WTC11 (cell line): ENCODE results near the gene AHCYL1. TPM values are rescaled to one million over a fixed set of nuclear protein-coding genes. Genes with fewer than 3 reads are reported as not detected.

Experiments
- ATAC-seq: fragments of 200-7000 bp; cut with Tn5 transposase; 2 replicates; pipeline ENCODE4 v1.10.0; 2021; ENCODE audit warnings: mild to moderate bottlenecking, moderate library complexity
- CTCF ChIA-PET: fragments of 300-600 bp; sonication (Branson Sonifier 250); formaldehyde crosslinking; loops from one replicate; lab custom pipeline; 2021; ENCODE audit warnings: antibody characterized with exemption; lab: Charles Lee
- POLR2A ChIA-PET: fragments of 350-600 bp; sonication (Branson Sonifier 250); formaldehyde crosslinking; loops from one replicate; lab custom pipeline; 2021; ENCODE audit warnings: antibody characterized with exemption; lab: Charles Lee
- DNase-seq: peaks from one replicate; pipeline ENCODE4 v3.0.0; 2021; ENCODE audit warnings: low spot score
- H3K27ac Mint-ChIP-seq: 2 replicates; pipeline ENCODE4 v1.8.0; 2021; ENCODE audit warnings: mixed read lengths
- H3K27me3 Mint-ChIP-seq: 2 replicates; pipeline ENCODE4 v1.8.0; 2021; ENCODE audit warnings: low read depth, mild to moderate bottlenecking, moderate library complexity, mixed read lengths
- H3K36me3 Mint-ChIP-seq: 2 replicates; pipeline ENCODE4 v1.8.0; 2021; ENCODE audit warnings: mixed read lengths
- H3K4me1 Mint-ChIP-seq: 2 replicates; pipeline ENCODE4 v1.8.0; 2022; ENCODE audit warnings: mixed read lengths
- H3K4me3 Mint-ChIP-seq: 2 replicates; pipeline ENCODE4 v1.8.0; 2021; ENCODE audit warnings: mild to moderate bottlenecking, moderate library complexity, mixed read lengths
- H3K9me3 Mint-ChIP-seq: 2 replicates; pipeline ENCODE4 v1.8.0; 2021; ENCODE audit warnings: mixed read lengths
- ARID4B ChIP-seq: sonication (generic); formaldehyde crosslinking; IDR thresholded peaks from 2 replicates; pipeline ENCODE4 v1.8.0; 2023; ENCODE audit warnings: missing genetic modification reagents, mild to moderate bottlenecking, borderline replicate concordance
- CBFB ChIP-seq: sonication (generic); formaldehyde crosslinking; IDR thresholded peaks from 2 replicates; pipeline ENCODE4 v1.8.1; 2022; ENCODE audit warnings: mild to moderate bottlenecking, low read depth, missing genetic modification reagents
- CREB1 ChIP-seq: sonication (generic); formaldehyde crosslinking; IDR thresholded peaks from 2 replicates; pipeline ENCODE4 v1.8.0; 2023; ENCODE audit warnings: mild to moderate bottlenecking, missing genetic modification reagents
- E2F1 ChIP-seq: sonication (generic); formaldehyde crosslinking; IDR thresholded peaks from 2 replicates; pipeline ENCODE4 v1.8.0; 2022; ENCODE audit warnings: mild to moderate bottlenecking, missing genetic modification reagents
- FOXJ3 ChIP-seq: sonication (generic); formaldehyde crosslinking; IDR thresholded peaks from 2 replicates; pipeline ENCODE4 v1.9.0; 2021; ENCODE audit warnings: missing genetic modification reagents, mild to moderate bottlenecking, borderline replicate concordance
- HMGA2 ChIP-seq: fragments of 250-450 bp; sonication (Bioruptor Pico); IDR thresholded peaks from 2 replicates; pipeline ENCODE4 v1.4.0; 2021; ENCODE audit warnings: mild to moderate bottlenecking, moderate library complexity
- JUN ChIP-seq: sonication (generic); formaldehyde crosslinking; IDR thresholded peaks from 2 replicates; pipeline ENCODE4 v1.8.0; 2023; ENCODE audit warnings: mild to moderate bottlenecking, missing genetic modification reagents
- NR2C2 ChIP-seq: sonication (generic); formaldehyde crosslinking; IDR thresholded peaks from 2 replicates; pipeline ENCODE4 v1.8.0; 2022; ENCODE audit warnings: mild to moderate bottlenecking, missing genetic modification reagents
- SMAD3 ChIP-seq: sonication (generic); formaldehyde crosslinking; IDR thresholded peaks from 2 replicates; pipeline ENCODE4 v1.8.0; 2022; ENCODE audit warnings: missing genetic modification reagents, mild to moderate bottlenecking, borderline replicate concordance
- SP1 ChIP-seq: sonication (generic); formaldehyde crosslinking; conservative IDR thresholded peaks from 2 replicates; pipeline ENCODE4 v1.8.1; 2022; ENCODE audit warnings: missing genetic modification reagents
- TEAD1 ChIP-seq: sonication (generic); formaldehyde crosslinking; IDR thresholded peaks from 2 replicates; pipeline ENCODE4 v1.8.0; 2022; ENCODE audit warnings: mild to moderate bottlenecking, missing genetic modification reagents
- ZBTB21 ChIP-seq: sonication (generic); formaldehyde crosslinking; IDR thresholded peaks from 2 replicates; pipeline ENCODE4 v1.8.1; 2023; ENCODE audit warnings: mild to moderate bottlenecking, missing genetic modification reagents, borderline replicate concordance
- ZBTB43 ChIP-seq: sonication (generic); formaldehyde crosslinking; IDR thresholded peaks from 2 replicates; pipeline ENCODE4 v1.8.1; 2023; ENCODE audit warnings: mild to moderate bottlenecking, missing genetic modification reagents
- ZNF317 ChIP-seq: sonication (generic); formaldehyde crosslinking; IDR thresholded peaks from 2 replicates; pipeline ENCODE4 v1.8.1; 2023; ENCODE audit warnings: low read depth, mild to moderate bottlenecking, moderate library complexity, missing genetic modification reagents, borderline replicate concordance
- ZNF396 ChIP-seq: fragments of 250-450 bp; sonication (Bioruptor Pico); IDR thresholded peaks from 2 replicates; pipeline ENCODE4 v1.8.0; 2021; ENCODE audit warnings: mild to moderate bottlenecking, moderate library complexity, borderline replicate concordance
- ZNF416 ChIP-seq: fragments of 250-450 bp; sonication (Bioruptor Pico); IDR thresholded peaks from 2 replicates; pipeline ENCODE4 v1.9.0; 2021; ENCODE audit warnings: mild to moderate bottlenecking, inconsistent platforms
- total RNA-seq: library from RNA; stranded (reverse); gene quantifications from 3 replicates; pipeline ENCODE4 v1.2.3, GENCODE V29; 2021
- TF ChIP-seq, protein P1 (sequence below): sonication (generic); formaldehyde crosslinking; IDR thresholded peaks from 2 replicates; pipeline ENCODE4 v1.8.1; 2023; ENCODE audit warnings: mild to moderate bottlenecking, missing genetic modification reagents, borderline replicate concordance
- TF ChIP-seq, protein P2 (sequence below): sonication (generic); formaldehyde crosslinking; IDR thresholded peaks from 2 replicates; pipeline ENCODE4 v1.8.1; 2022; ENCODE audit warnings: low read depth, mild to moderate bottlenecking, moderate library complexity, missing genetic modification reagents, borderline replicate concordance

Gene AHCYL1
- total RNA-seq, 1 experiment from 2014 or later: 92.1 TPM

- TF ChIP-seq, protein P1, sequence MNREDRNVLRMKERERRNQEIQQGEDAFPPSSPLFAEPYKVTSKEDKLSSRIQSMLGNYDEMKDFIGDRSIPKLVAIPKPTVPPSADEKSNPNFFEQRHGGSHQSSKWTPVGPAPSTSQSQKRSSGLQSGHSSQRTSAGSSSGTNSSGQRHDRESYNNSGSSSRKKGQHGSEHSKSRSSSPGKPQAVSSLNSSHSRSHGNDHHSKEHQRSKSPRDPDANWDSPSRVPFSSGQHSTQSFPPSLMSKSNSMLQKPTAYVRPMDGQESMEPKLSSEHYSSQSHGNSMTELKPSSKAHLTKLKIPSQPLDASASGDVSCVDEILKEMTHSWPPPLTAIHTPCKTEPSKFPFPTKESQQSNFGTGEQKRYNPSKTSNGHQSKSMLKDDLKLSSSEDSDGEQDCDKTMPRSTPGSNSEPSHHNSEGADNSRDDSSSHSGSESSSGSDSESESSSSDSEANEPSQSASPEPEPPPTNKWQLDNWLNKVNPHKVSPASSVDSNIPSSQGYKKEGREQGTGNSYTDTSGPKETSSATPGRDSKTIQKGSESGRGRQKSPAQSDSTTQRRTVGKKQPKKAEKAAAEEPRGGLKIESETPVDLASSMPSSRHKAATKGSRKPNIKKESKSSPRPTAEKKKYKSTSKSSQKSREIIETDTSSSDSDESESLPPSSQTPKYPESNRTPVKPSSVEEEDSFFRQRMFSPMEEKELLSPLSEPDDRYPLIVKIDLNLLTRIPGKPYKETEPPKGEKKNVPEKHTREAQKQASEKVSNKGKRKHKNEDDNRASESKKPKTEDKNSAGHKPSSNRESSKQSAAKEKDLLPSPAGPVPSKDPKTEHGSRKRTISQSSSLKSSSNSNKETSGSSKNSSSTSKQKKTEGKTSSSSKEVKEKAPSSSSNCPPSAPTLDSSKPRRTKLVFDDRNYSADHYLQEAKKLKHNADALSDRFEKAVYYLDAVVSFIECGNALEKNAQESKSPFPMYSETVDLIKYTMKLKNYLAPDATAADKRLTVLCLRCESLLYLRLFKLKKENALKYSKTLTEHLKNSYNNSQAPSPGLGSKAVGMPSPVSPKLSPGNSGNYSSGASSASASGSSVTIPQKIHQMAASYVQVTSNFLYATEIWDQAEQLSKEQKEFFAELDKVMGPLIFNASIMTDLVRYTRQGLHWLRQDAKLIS (CRISPR knock-in tag): no peak
- TF ChIP-seq ZNF396 (CRISPR knock-in tag) (no peak), ZBTB43 (CRISPR knock-in tag) (no peak), CBFB (CRISPR knock-in tag) (no peak), ZBTB21 (CRISPR knock-in tag) (no peak)
Measured at GRCh38 chr1:109981004-109981335, 3.6 kb upstream of the AHCYL1 start (continued).

- POLR2A ChIA-PET: interaction anchor here (0.5 to 2.9 kb wide), 9 partner anchors 24 to 433 kb away, joined by 3 to 10 read pairs (median 6); no protein-coding TSS in a partner anchor
- DNase-seq: no peak
- no peaks in the 10 kb centered on the region; the same call in 1 of the 2 replicates for H3K27me3 Mint-ChIP-seq
- peak overlapping the region; percentile 96 for H3K4me3 Mint-ChIP-seq
- TF ChIP-seq FOXJ3 (CRISPR knock-in tag): no peak
- CTCF ChIA-PET: interaction anchor here (0.8 to 9.4 kb wide), 46 partner anchors 8 to 438 kb away, joined by 3 to 341 read pairs (median 11); partner anchors contain the start of genes GNAI3, GSTM2, GSTM4 and STRIP1
- H3K36me3 Mint-ChIP-seq: no peaks in the 10 kb centered on the region
- no peaks in the 10 kb centered on the region for H3K9me3 Mint-ChIP-seq
- H3K4me1 Mint-ChIP-seq: peaks cover 39% of the 10 kb centered on the region
- no peak overlapping the region; the same call in 1 of the 2 replicates for H3K27ac Mint-ChIP-seq
- no peak for ATAC-seq
Measured at GRCh38 chr1:109983380-109984189, 980 bp upstream of the AHCYL1 start.

DNA sequence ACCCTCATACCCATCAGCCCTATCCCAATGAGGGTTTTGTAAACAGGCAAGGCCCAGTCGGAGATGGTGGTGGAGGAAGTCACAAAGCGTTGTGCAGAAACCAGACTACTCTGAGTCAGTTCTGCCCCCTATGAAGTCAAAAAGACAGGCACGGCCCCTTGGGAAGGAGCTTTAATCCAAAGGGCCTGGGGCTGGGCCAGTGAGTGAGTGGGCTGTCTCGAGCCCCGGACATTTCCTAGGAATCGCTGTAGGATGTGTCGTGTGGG is 442 bp upstream of the AHCYL1 start:
- ATAC-seq: no peak; the same call in 1 of the 2 replicates
- POLR2A ChIA-PET: interaction anchor here (0.5 to 2.9 kb wide), 19 partner anchors 11 to 529 kb away, joined by 3 to 10 read pairs (median 5); partner anchors contain the start of genes GNAI3 and STRIP1
- TF ChIP-seq TEAD1 (CRISPR knock-in tag) (no peak), ZBTB43 (CRISPR knock-in tag) (no peak), ZNF317 (CRISPR knock-in tag) (no peak), NR2C2 (no peak), SMAD3 (no peak), CREB1 (no peak), E2F1 (CRISPR knock-in tag) (no peak), JUN (CRISPR knock-in tag) (no peak), HMGA2 (CRISPR knock-in tag) (no peak), ZNF416 (CRISPR knock-in tag) (no peak), ARID4B (CRISPR knock-in tag) (no peak), FOXJ3 (CRISPR knock-in tag) (no peak), SP1 (no peak)
- TF ChIP-seq, protein P2, sequence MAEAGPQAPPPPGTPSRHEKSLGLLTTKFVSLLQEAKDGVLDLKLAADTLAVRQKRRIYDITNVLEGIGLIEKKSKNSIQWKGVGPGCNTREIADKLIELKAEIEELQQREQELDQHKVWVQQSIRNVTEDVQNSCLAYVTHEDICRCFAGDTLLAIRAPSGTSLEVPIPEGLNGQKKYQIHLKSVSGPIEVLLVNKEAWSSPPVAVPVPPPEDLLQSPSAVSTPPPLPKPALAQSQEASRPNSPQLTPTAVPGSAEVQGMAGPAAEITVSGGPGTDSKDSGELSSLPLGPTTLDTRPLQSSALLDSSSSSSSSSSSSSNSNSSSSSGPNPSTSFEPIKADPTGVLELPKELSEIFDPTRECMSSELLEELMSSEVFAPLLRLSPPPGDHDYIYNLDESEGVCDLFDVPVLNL (CRISPR knock-in tag): no peak

More for the DNA sequence above, 442 bp upstream of the AHCYL1 start:
- no peak for DNase-seq
- Mint-ChIP-seq H3K27ac (no peak overlapping the region), H3K4me3 (peak overlapping the region; percentile 96), H3K27me3 (no peaks in the 10 kb centered on the region; the same call in 1 of the 2 replicates), H3K9me3 (no peaks in the 10 kb centered on the region), H3K4me1 (peaks cover 42% of the 10 kb centered on the region), H3K36me3 (no peaks in the 10 kb centered on the region)
- CTCF ChIA-PET: interaction anchor here (0.7 to 9.4 kb wide), 56 partner anchors 9 to 494 kb away, joined by 3 to 341 read pairs (median 10); partner anchors contain the start of genes GNAI3, GSTM2, GSTM4 and STRIP1
